OCI-LY3 (cell line): Measurements from ENCODE around the gene TCEAL4.

ENCODE experiments used
- H2AFZ ChIP-seq: fragments of 200-600, 300-600 bp; shearing (Covaris generic); 2 replicates; pipeline ENCODE4 v1.6.0; 2014; ENCODE audit warnings: antibody characterized with exemption, low read depth, low read length
- H3K27ac ChIP-seq: fragments of 200-600, 300-600 bp; sonication (generic); 2 replicates; pipeline ENCODE4 v1.5.1; 2014; ENCODE audit warnings: mild to moderate bottlenecking, low read length, moderate library complexity, mixed read lengths
- H3K27me3 ChIP-seq: fragments of 200-600, 300-600 bp; sonication (generic); 2 replicates; pipeline ENCODE4 v1.6.1; 2014; ENCODE audit warnings: low read depth, low read length, mixed read lengths
- H3K36me3 ChIP-seq: fragments of 200-600, 300-600 bp; sonication (generic); replicated peaks from 2 replicates; pipeline ENCODE3; 2014; ENCODE audit warnings: low read depth, low read length, mixed read lengths
- H3K4me1 ChIP-seq: fragments of 300-600, 200-600 bp; sonication (generic); 2 replicates; pipeline ENCODE4 v1.6.1; 2014; ENCODE audit warnings: low read length, mixed read lengths
- H3K4me2 ChIP-seq: fragments of 200-600, 300-600 bp; sonication (generic); 2 replicates; pipeline ENCODE4 v1.6.1; 2014; ENCODE audit warnings: low read length, mixed read lengths
- H3K4me3 ChIP-seq: fragments of 300-600, 200-600 bp; sonication (generic); 2 replicates; pipeline ENCODE4 v1.5.1; 2014; ENCODE audit warnings: antibody characterized with exemption, mild to moderate bottlenecking, low read length, moderate library complexity
- H3K79me2 ChIP-seq: fragments of 300-600, 200-600 bp; shearing (Covaris generic); 2 replicates; pipeline ENCODE4 v1.6.1; 2014; ENCODE audit warnings: mild to moderate bottlenecking, low read length, mixed read lengths
- H3K9ac ChIP-seq: fragments of 300-600, 200-600 bp; shearing (Covaris generic); 2 replicates; pipeline ENCODE4 v1.6.0; 2014; ENCODE audit warnings: mild to moderate bottlenecking, low read length, moderate library complexity
- H3K9me3 ChIP-seq: fragments of 200-600, 300-600 bp; shearing (Covaris generic); 2 replicates; pipeline ENCODE4 v1.6.1; 2014; ENCODE audit warnings: low read length, mixed read lengths; ENCODE audit not compliant: insufficient read depth
- H4K20me1 ChIP-seq: fragments of 200-600, 300-600 bp; sonication (generic); 2 replicates; pipeline ENCODE4 v1.6.1; 2016; ENCODE audit warnings: low read length, mixed read lengths; ENCODE audit not compliant: insufficient read depth
- CTCF ChIP-seq: fragments of 200-600, 300-600 bp; sonication (generic); IDR thresholded peaks from 2 replicates; pipeline ENCODE4 v1.5.1; 2014; ENCODE audit warnings: antibody characterized with exemption, low read length, low read depth
- EZH2phosphoT487 ChIP-seq: fragments of 200-600 bp; shearing (Covaris generic); IDR thresholded peaks from 2 replicates; pipeline ENCODE4 v1.6.1; 2018; ENCODE audit warnings: antibody characterized with exemption, mixed run types, low read depth

TCEAL4 gene

GRCh38 chrX:103571121-103571520, 14.2 kb upstream of the TCEAL4 start:
- Histone ChIP-seq H3K9me3 (no peaks in the 10 kb centered on the region), H3K79me2 (no peaks in the 10 kb centered on the region), H3K4me1 (no peaks in the 10 kb centered on the region), H3K4me3 (no peak overlapping the region), H2AFZ (no peak overlapping the region), H4K20me1 (no peaks in the 10 kb centered on the region), H3K36me3 (no peaks in the 10 kb centered on the region), H3K4me2 (no peak overlapping the region), H3K27me3 (no peaks in the 10 kb centered on the region; the same call in 1 of the 2 replicates), H3K9ac (no peak overlapping the region), H3K27ac (no peak overlapping the region)
- no peak for TF ChIP-seq CTCF
- no peak for TF ChIP-seq EZH2phosphoT487

- TF ChIP-seq EZH2phosphoT487 (no peak), CTCF (no peak)
- no peak overlapping the region for H3K4me3 ChIP-seq
- H3K27ac ChIP-seq = no peak overlapping the region
- H3K9ac ChIP-seq = no peak overlapping the region
- H3K4me1 ChIP-seq = no peaks in the 10 kb centered on the region
- no peak overlapping the region for H2AFZ ChIP-seq
- no peaks in the 10 kb centered on the region for H3K36me3 ChIP-seq
- no peaks in the 10 kb centered on the region for H3K9me3 ChIP-seq
- no peaks in the 10 kb centered on the region for H4K20me1 ChIP-seq
- no peak overlapping the region for H3K4me2 ChIP-seq
- no peaks in the 10 kb centered on the region; the same call in 1 of the 2 replicates for H3K27me3 ChIP-seq
- no peaks in the 10 kb centered on the region for H3K79me2 ChIP-seq
Observed at GRCh38 chrX:103571726-103572125, 13.6 kb upstream of the TCEAL4 start.

GRCh38 chrX:103573202-103573601, 12.1 kb upstream of the TCEAL4 start:
- TF ChIP-seq EZH2phosphoT487 (no peak), CTCF (no peak)
- Histone ChIP-seq H3K27ac (no peak overlapping the region), H3K4me2 (no peak overlapping the region), H3K36me3 (no peaks in the 10 kb centered on the region), H3K27me3 (no peaks in the 10 kb centered on the region; the same call in 1 of the 2 replicates), H3K9me3 (no peaks in the 10 kb centered on the region), H3K79me2 (no peaks in the 10 kb centered on the region), H3K4me1 (no peaks in the 10 kb centered on the region), H2AFZ (no peak overlapping the region), H3K9ac (no peak overlapping the region), H3K4me3 (no peak overlapping the region), H4K20me1 (no peaks in the 10 kb centered on the region)

GRCh38 chrX:103584596-103584995, 719 bp upstream of the TCEAL4 start:
- H3K9ac ChIP-seq = peak overlapping the region; percentile 73; the same call in 1 of the 2 replicates
- no peak overlapping the region for H3K27ac ChIP-seq
- no peak for TF ChIP-seq EZH2phosphoT487
- no peak for TF ChIP-seq CTCF
- H3K27me3 ChIP-seq = no peaks in the 10 kb centered on the region
- H3K36me3 ChIP-seq = no peaks in the 10 kb centered on the region
- H2AFZ ChIP-seq = peak overlapping the region; percentile 100
- peak overlapping the region; percentile 83 for H3K4me2 ChIP-seq
- no peaks in the 10 kb centered on the region for H4K20me1 ChIP-seq
- peaks cover 3% of the 10 kb centered on the region; the same call in 1 of the 2 replicates for H3K4me1 ChIP-seq
- no peaks in the 10 kb centered on the region for H3K9me3 ChIP-seq
- H3K4me3 ChIP-seq = peak overlapping the region; percentile 98
- H3K79me2 ChIP-seq = 0 out of 2 replicates have a peak, but pooled peaks cover 2% of the 10 kb centered on the region
